Measurements from ENCODE around the gene CREBBP. TPM values are rescaled to one million over a fixed set of nuclear protein-coding genes. Genes with fewer than 3 reads are reported as not detected.

CREBBP gene
- total RNA-seq, 2 experiments from 2014 or later: 145 to 152 TPM

GRCh38 chr16:3832668-3833067 is 47.8 kb downstream of the CREBBP start:
- Histone ChIP-seq H3K27ac (ENCODE audit: low read depth in 1 of 2, low read length in 2 of 2) (no peak overlapping the region), H3K4me1 (ENCODE audit: insufficient read depth, low read length) (peaks cover 5% of the 10 kb centered on the region), H3K36me3 (ENCODE audit: insufficient read depth, low read length) (peaks cover 23% of the 10 kb centered on the region), H3K4me3 (ENCODE audit: low read length) (no peak overlapping the region), H3K27me3 (ENCODE audit: control insufficient read depth in 1 of 2, insufficient read depth in 2 of 2, low read length in 2 of 2) (no peaks in the 10 kb centered on the region), H3K9me3 (ENCODE audit: control insufficient read depth in 1 of 2, insufficient read depth in 1 of 2, low read length in 2 of 2) (peaks cover 7 to 14% of the 10 kb centered on the region in 2 experiments)
- Mint-ChIP-seq H3K27me3 (no peaks in the 10 kb centered on the region), H3K27ac (no peak overlapping the region), H3K36me3 (ENCODE audit: low read depth) (peaks cover 64% of the 10 kb centered on the region), H3K4me1 (ENCODE audit: low read depth) (peaks cover 65% of the 10 kb centered on the region), H3K9me3 (peaks cover 14% of the 10 kb centered on the region), H3K4me3 (no peak overlapping the region)
- ATAC-seq (ENCODE audit: poor library complexity): no peak
- DNase-seq: no peak
- CTCF ChIA-PET: no interaction called here
- intact Hi-C loops (cut with DNase I, micrococcal nuclease): no loop called here
- POLR2A ChIA-PET: no interaction called here
- no peak for TF ChIP-seq CTCF (IDR thresholded peaks at IDR 0.05)

GRCh38 chr16:3830625-3831254 is 49.8 kb downstream of the CREBBP start:
- H3K27me3 Mint-ChIP-seq: no peaks in the 10 kb centered on the region
- ChIA-PET POLR2A (interaction anchor here (0.7 kb wide), 1 partner anchor 49 kb away, joined by 3 read pairs; no protein-coding TSS in a partner anchor), CTCF (interaction anchor here (1.2 kb wide), 1 partner anchor 13 kb away, joined by 6 read pairs; no protein-coding TSS in a partner anchor)
- H3K27ac ChIP-seq (ENCODE audit: low read depth in 1 of 2, low read length in 2 of 2): no peak overlapping the region
- peaks cover 14% of the 10 kb centered on the region for H3K9me3 Mint-ChIP-seq
- H3K4me3 Mint-ChIP-seq: no peak overlapping the region
- ATAC-seq (ENCODE audit: poor library complexity): no peak
- H3K4me3 ChIP-seq (ENCODE audit: low read length): no peak overlapping the region
- H3K27ac Mint-ChIP-seq: no peak overlapping the region
- H3K36me3 ChIP-seq (ENCODE audit: insufficient read depth, low read length): peaks cover 23% of the 10 kb centered on the region
- peaks cover 65% of the 10 kb centered on the region for H3K36me3 Mint-ChIP-seq (ENCODE audit: low read depth)
- TF ChIP-seq CTCF (IDR thresholded peaks at IDR 0.05): no peak
- H3K4me1 ChIP-seq (ENCODE audit: insufficient read depth, low read length): peaks cover 18% of the 10 kb centered on the region
- peaks cover 74% of the 10 kb centered on the region for H3K4me1 Mint-ChIP-seq (ENCODE audit: low read depth)
- DNase-seq: no peak
- H3K9me3 ChIP-seq (ENCODE audit: control insufficient read depth in 1 of 2, insufficient read depth in 1 of 2, low read length in 2 of 2): peaks cover 7 to 14% of the 10 kb centered on the region in 2 experiments
- intact Hi-C loops (cut with DNase I, micrococcal nuclease): no loop called here
- H3K27me3 ChIP-seq (ENCODE audit: control insufficient read depth in 1 of 2, insufficient read depth in 2 of 2, low read length in 2 of 2): no peaks in the 10 kb centered on the region

DNA sequence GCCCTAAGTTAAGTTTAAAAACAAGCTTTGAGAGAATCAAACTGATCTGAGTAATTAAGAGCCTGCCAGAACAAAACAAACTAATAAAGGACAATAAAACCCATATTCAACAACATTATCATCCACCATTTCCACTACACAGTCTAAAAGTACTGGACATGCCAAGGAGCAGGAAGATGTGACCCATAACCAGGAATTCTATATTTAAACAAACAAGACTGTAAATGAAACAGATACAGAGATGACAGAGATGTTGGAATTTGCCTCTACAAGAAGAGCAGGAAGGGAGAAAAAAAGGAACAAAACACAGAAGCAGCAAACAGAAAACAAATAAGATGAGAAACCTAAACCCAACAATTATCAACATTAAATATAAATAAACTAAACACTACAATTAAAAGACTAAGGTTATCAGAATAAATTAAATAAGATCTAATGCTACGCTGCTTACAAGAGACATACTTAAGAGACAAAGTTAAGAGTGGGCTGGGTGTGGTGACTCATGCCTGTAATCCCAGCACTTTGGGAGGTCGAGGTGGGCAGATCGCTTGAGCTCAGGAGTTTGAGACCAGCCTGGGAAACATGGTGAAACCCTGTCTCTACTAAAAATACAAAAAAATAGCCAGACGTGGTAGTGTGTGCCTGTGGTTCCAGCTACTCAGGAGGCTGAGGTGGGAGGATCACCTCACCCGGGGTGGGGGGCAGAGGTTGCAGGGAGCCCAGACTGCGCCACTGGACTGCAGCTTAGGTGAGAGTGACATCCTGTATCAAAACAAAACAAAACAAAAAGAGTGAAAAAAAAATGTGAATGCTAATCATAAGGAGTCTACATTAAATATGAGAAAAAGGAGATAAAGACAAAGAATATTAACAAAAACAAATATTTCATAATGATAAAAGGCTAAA is 50.6 kb downstream of the CREBBP start:
- intact Hi-C loops (cut with DNase I, micrococcal nuclease): loop anchor here in 1 of 2 experiments (5.0 kb wide), 1 partner anchor 42 kb away; no protein-coding TSS in a partner anchor
- Mint-ChIP-seq H3K9me3 (peaks cover 14% of the 10 kb centered on the region), H3K36me3 (ENCODE audit: low read depth) (peaks cover 65% of the 10 kb centered on the region), H3K27me3 (no peaks in the 10 kb centered on the region), H3K27ac (no peak overlapping the region), H3K4me1 (ENCODE audit: low read depth) (peaks cover 82% of the 10 kb centered on the region), H3K4me3 (no peak overlapping the region)
- ChIA-PET POLR2A (no interaction called here), CTCF (no interaction called here)
- ATAC-seq (ENCODE audit: poor library complexity) (no peak), DNase-seq (no peak)
- Histone ChIP-seq H3K36me3 (ENCODE audit: insufficient read depth, low read length) (peaks cover 20% of the 10 kb centered on the region), H3K27ac (ENCODE audit: low read depth in 1 of 2, low read length in 2 of 2) (no peak overlapping the region), H3K27me3 (ENCODE audit: control insufficient read depth in 1 of 2, insufficient read depth in 2 of 2, low read length in 2 of 2) (no peaks in the 10 kb centered on the region), H3K4me3 (ENCODE audit: low read length) (no peak overlapping the region), H3K4me1 (ENCODE audit: insufficient read depth, low read length) (peaks cover 23% of the 10 kb centered on the region), H3K9me3 (ENCODE audit: control insufficient read depth in 1 of 2, insufficient read depth in 1 of 2, low read length in 2 of 2) (peaks cover 7 to 14% of the 10 kb centered on the region in 2 experiments)
- TF ChIP-seq CTCF (IDR thresholded peaks at IDR 0.05): no peak

Measured in CD4-positive, alpha-beta T cell (primary cell).